SK-N-SH treated with all-trans-retinoic acid at 6 μM for 48 hours (cell line): ENCODE results near the gene CARD10.

Source experiments
- ESRRG ChIP-seq: fragments of 250-450 bp; sonication (Bioruptor Pico); IDR thresholded peaks from 2 replicates; pipeline ENCODE4 v1.6.1; 2021; ENCODE audit warnings: mild to moderate bottlenecking
- RARB ChIP-seq: fragments of 250-450 bp; sonication (Bioruptor Pico); IDR thresholded peaks from 2 replicates; pipeline ENCODE4 v1.8.0; 2021; ENCODE audit warnings: mild to moderate bottlenecking, moderate library complexity
- SNAI2 ChIP-seq: fragments of 250-450 bp; sonication (Bioruptor Pico); IDR thresholded peaks from 2 replicates; pipeline ENCODE4 v1.5.0; 2020; ENCODE audit warnings: mild to moderate bottlenecking, moderate library complexity
- ZNF70 ChIP-seq: fragments of 450-650 bp; formaldehyde crosslinking; IDR thresholded peaks from 2 replicates; pipeline ENCODE4 v1.5.0; 2020; ENCODE audit warnings: mild to moderate bottlenecking, moderate library complexity
- TF ChIP-seq, protein P1 (sequence below): fragments of 250-450 bp; sonication (Bioruptor Pico); IDR thresholded peaks from 2 replicates; pipeline ENCODE4 v1.8.0; 2020; ENCODE audit warnings: mild to moderate bottlenecking, moderate library complexity, borderline replicate concordance
- TF ChIP-seq, protein P2 (sequence below): fragments of 250-450 bp; sonication (Bioruptor Pico); IDR thresholded peaks from 2 replicates; pipeline ENCODE4 v1.5.1; 2021; ENCODE audit warnings: mild to moderate bottlenecking, moderate library complexity

GRCh38 chr22:37500745-37501609, 18.2 kb downstream of the CARD10 start:
- no peak for TF ChIP-seq ESRRG (CRISPR knock-in tag)
- TF ChIP-seq, protein P1, sequence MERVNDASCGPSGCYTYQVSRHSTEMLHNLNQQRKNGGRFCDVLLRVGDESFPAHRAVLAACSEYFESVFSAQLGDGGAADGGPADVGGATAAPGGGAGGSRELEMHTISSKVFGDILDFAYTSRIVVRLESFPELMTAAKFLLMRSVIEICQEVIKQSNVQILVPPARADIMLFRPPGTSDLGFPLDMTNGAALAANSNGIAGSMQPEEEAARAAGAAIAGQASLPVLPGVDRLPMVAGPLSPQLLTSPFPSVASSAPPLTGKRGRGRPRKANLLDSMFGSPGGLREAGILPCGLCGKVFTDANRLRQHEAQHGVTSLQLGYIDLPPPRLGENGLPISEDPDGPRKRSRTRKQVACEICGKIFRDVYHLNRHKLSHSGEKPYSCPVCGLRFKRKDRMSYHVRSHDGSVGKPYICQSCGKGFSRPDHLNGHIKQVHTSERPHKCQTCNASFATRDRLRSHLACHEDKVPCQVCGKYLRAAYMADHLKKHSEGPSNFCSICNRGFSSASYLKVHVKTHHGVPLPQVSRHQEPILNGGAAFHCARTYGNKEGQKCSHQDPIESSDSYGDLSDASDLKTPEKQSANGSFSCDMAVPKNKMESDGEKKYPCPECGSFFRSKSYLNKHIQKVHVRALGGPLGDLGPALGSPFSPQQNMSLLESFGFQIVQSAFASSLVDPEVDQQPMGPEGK (CRISPR knock-in tag), result no peak
- no peak for TF ChIP-seq SNAI2
- TF ChIP-seq, protein P2, sequence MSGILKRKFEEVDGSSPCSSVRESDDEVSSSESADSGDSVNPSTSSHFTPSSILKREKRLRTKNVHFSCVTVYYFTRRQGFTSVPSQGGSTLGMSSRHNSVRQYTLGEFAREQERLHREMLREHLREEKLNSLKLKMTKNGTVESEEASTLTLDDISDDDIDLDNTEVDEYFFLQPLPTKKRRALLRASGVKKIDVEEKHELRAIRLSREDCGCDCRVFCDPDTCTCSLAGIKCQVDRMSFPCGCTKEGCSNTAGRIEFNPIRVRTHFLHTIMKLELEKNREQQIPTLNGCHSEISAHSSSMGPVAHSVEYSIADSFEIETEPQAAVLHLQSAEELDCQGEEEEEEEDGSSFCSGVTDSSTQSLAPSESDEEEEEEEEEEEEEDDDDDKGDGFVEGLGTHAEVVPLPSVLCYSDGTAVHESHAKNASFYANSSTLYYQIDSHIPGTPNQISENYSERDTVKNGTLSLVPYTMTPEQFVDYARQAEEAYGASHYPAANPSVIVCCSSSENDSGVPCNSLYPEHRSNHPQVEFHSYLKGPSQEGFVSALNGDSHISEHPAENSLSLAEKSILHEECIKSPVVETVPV (CRISPR knock-in tag), result no peak
- TF ChIP-seq ZNF70 (CRISPR knock-in tag), result no peak
- no peak for TF ChIP-seq RARB (CRISPR knock-in tag)
